H1 (cell line): Measurements from ENCODE around the gene IL1RL1. TPM values are rescaled to one million over a fixed set of nuclear protein-coding genes. Genes with fewer than 3 reads are reported as not detected.

Experiments
- ASH2L ChIP-seq: fragments of 200-600, 300-600 bp; sonication (generic); IDR thresholded peaks from one replicate; pipeline ENCODE4 v1.7.1; 2017; ENCODE audit warnings: low read length
- CBX5 ChIP-seq: fragments of 300-800, 300-1000 bp; sonication (generic); IDR thresholded peaks from 2 replicates; pipeline ENCODE4 v1.7.1; 2016; ENCODE audit warnings: antibody characterized with exemption, low read length, low read depth
- CREB1 ChIP-seq: IDR thresholded peaks from 2 replicates; pipeline ENCODE4 v1.6.1; 2012; ENCODE audit warnings: inconsistent platforms
- EGR1 ChIP-seq: IDR thresholded peaks from 2 replicates; pipeline ENCODE4 v1.6.1; 2011; ENCODE audit warnings: low read depth, low read length, borderline replicate concordance
- FOSL1 ChIP-seq: IDR thresholded peaks from 2 replicates; pipeline ENCODE4 v1.6.1; 2011; ENCODE audit warnings: mild to moderate bottlenecking, low read depth, low read length, moderate library complexity; ENCODE audit not compliant: insufficient read depth
- HDAC2 ChIP-seq, 2 experiments: fragments of 300-600 bp in 1 of 2; sonication (generic) in 1 of 2; IDR thresholded peaks; 2 replicates each; pipeline ENCODE4 v1.6.1; 2011 to 2012; ENCODE audit warnings: low read depth in 2 of 2, low read length in 2 of 2, mild to moderate bottlenecking in 2 of 2, moderate library complexity in 2 of 2, borderline replicate concordance in 1 of 2, inconsistent platforms in 1 of 2
- MAFK ChIP-seq: IDR thresholded peaks from 2 replicates; pipeline ENCODE4 v1.6.1; 2012; ENCODE audit warnings: low read depth, mild to moderate bottlenecking, improper control_type of control experiment, low read length
- NANOG ChIP-seq: IDR thresholded peaks from 2 replicates; pipeline ENCODE4 v1.6.1; 2011; ENCODE audit warnings: low read length, low read depth, mild to moderate bottlenecking, inconsistent platforms; ENCODE audit not compliant: insufficient read depth, poor library complexity, severe bottlenecking
- NRF1 ChIP-seq: IDR thresholded peaks from 2 replicates; pipeline ENCODE4 v1.6.1; 2011; ENCODE audit warnings: mild to moderate bottlenecking, low read depth, low read length, improper control_type of control experiment
- RAD21 ChIP-seq, 2 experiments: IDR thresholded peaks in 1 of 2; conservative IDR thresholded peaks in 1 of 2; 2 replicates each; pipeline ENCODE4 v1.6.1; 2011; ENCODE audit warnings: low read depth in 2 of 2, low read length in 2 of 2, improper control_type of control experiment in 1 of 2, inconsistent platforms in 1 of 2, mild to moderate bottlenecking in 1 of 2, moderate library complexity in 1 of 2
- RBBP5 ChIP-seq: IDR thresholded peaks from 2 replicates; pipeline ENCODE4 v1.7.1; 2012; ENCODE audit warnings: low read depth, mild to moderate bottlenecking, inconsistent platforms, low read length, moderate library complexity, borderline replicate concordance
- RNF2 ChIP-seq: fragments of 200-900, 300-1000 bp; sonication (generic); IDR thresholded peaks from 2 replicates; pipeline ENCODE4 v1.7.1; 2016; ENCODE audit warnings: borderline replicate concordance, low read depth, mild to moderate bottlenecking, antibody characterized with exemption, low read length; ENCODE audit not compliant: poor library complexity, severe bottlenecking; ENCODE audit errors: missing control alignments
- SIN3A ChIP-seq, 2 experiments: IDR thresholded peaks in 1 of 2; conservative IDR thresholded peaks in 1 of 2; 2 replicates each; pipeline ENCODE4 v1.6.1; 2011 to 2012; ENCODE audit warnings: low read length in 2 of 2, improper control_type of control experiment in 1 of 2, low read depth in 1 of 2, mild to moderate bottlenecking in 1 of 2
- SP1 ChIP-seq: IDR thresholded peaks from 2 replicates; pipeline ENCODE4 v1.6.1; 2011; ENCODE audit warnings: low read depth, low read length
- SP2 ChIP-seq: IDR thresholded peaks from 2 replicates; pipeline ENCODE4 v1.6.1; 2012; ENCODE audit warnings: mild to moderate bottlenecking, low read length, inconsistent platforms
- SP4 ChIP-seq: IDR thresholded peaks from 2 replicates; pipeline ENCODE4 v1.6.1; 2012; ENCODE audit warnings: low read length, inconsistent platforms
- SUZ12 ChIP-seq: fragments of 200-600 bp; sonication (generic); IDR thresholded peaks from 2 replicates; pipeline ENCODE4 v1.6.1; 2012; ENCODE audit warnings: mild to moderate bottlenecking, inconsistent platforms, low read length, moderate library complexity, mixed read lengths
- TBP ChIP-seq: IDR thresholded peaks from 2 replicates; pipeline ENCODE4 v1.6.1; 2011; ENCODE audit warnings: low read depth, low read length, improper control_type of control experiment
- ZNF274 ChIP-seq: IDR thresholded peaks from 2 replicates; pipeline ENCODE4 v1.7.0; 2012; ENCODE audit warnings: low read length, borderline replicate concordance; ENCODE audit errors: extremely low read depth
- polyA plus RNA-seq, 7 experiments: library from polyadenylated mRNA; depleted of rRNA in 3 of 7; stranded (reverse) in 5 of 7; unstranded in 2 of 7; fragments of >200 nt in 5 of 7; fragments of 200-250 nt in 2 of 7; gene quantifications; 1 replicate in 5 of 7; 2 replicates in 1 of 7; 4 replicates in 1 of 7; pipeline versions ENCODE4 v1.2.1 to v1.2.3, GENCODE V29; 2011 to 2013; ENCODE audit warnings: missing spikeins in 2 of 7, mixed read lengths in 2 of 7
- total RNA-seq: library from RNA; stranded (reverse); fragmentation: NEBNext Ultra II Directional; extraction: Animal tissue kit (Norgen Biotek cat#: 25700); gene quantifications from 2 replicates; pipeline ENCODE4 v1.2.1, GENCODE V29; 2021
- TF ChIP-seq, protein P1 (sequence below): IDR thresholded peaks from 2 replicates; pipeline ENCODE4 v1.6.1; 2012; ENCODE audit warnings: low read length, inconsistent platforms
- TF ChIP-seq, protein P2 (sequence below): IDR thresholded peaks from 2 replicates; pipeline ENCODE4 v1.6.1; 2012; ENCODE audit warnings: inconsistent platforms

The IL1RL1 gene
- total and polyA plus RNA-seq, 2 of the 8 experiments (the other 6 are each of a cell fraction or from before 2014, with no cell fraction given): not detected

DNA sequence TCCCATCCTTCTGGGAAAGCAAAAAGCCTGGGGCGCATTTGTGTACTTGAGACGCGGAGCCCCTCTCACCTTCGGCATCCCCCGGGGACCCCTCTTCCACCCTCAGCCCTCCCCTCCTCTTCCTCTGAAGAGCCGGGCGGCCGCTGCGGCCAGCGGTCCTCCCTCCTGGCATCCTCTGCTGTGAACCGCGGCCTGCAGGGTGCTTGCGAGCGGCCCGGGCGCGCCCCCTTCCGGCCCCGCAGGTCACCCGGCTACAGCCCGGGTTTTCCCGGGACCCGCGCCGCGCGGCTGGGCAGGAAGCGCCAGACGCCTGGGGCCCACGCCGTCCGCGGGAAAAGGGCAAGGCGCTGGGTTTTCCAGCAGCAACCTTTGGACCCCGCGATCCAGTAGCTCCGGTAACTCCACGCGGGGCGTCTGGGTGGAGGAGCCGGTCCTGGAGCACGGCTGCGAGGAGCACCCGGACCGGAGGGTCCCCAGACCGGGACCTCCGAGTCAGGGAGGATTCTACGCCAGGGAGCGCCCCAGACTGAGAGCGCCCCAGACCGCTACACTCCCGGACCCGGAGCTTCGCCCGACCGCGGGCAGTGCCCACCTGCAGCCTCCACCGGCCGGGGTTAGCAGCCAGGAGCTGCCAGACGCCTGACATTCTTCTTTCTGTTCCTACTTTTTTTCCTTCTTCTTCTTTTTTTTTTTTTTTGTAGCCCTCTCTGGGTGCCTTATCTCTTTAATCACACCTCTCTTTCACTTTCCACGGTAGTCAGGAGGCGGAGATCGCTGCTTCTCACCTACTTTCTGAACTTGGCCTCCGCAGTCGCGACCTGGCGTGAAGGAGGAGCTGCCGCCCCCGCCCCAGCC is 44.4 kb downstream of the IL1RL1 start, which contains the start of gene IL18R1 (continued):
- TF ChIP-seq, protein P1, sequence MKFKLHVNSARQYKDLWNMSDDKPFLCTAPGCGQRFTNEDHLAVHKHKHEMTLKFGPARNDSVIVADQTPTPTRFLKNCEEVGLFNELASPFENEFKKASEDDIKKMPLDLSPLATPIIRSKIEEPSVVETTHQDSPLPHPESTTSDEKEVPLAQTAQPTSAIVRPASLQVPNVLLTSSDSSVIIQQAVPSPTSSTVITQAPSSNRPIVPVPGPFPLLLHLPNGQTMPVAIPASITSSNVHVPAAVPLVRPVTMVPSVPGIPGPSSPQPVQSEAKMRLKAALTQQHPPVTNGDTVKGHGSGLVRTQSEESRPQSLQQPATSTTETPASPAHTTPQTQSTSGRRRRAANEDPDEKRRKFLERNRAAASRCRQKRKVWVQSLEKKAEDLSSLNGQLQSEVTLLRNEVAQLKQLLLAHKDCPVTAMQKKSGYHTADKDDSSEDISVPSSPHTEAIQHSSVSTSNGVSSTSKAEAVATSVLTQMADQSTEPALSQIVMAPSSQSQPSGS: no peak
- TF ChIP-seq RBBP5 (no peak), ZNF274 (no peak), TBP (no peak), HDAC2 (IDR thresholded peaks at IDR 0.05; ENCODE audit: borderline replicate concordance in 1 of 2, low read depth in 2 of 2, low read length in 2 of 2) (peak in 1 of 2 experiments; percentile 50; a peak in 1 of 4 replicates), CBX5 (no peak), CREB1 (no peak), SP2 (no peak), SP4 (no peak), SUZ12 (no peak), NANOG (no peak), SIN3A (conservative IDR thresholded peaks at IDR 0.05 in 1 of 2, IDR thresholded peaks at IDR 0.05 in 1 of 2; ENCODE audit: low read depth in 1 of 2, low read length in 2 of 2) (no peak), FOSL1 (no peak), SP1 (no peak), NRF1 (no peak), EGR1 (0 out of 2 replicates have a peak, but pooled peaks have one; percentile 38), RAD21 (IDR thresholded peaks at IDR 0.05 in 1 of 2, conservative IDR thresholded peaks at IDR 0.05 in 1 of 2; ENCODE audit: low read depth in 2 of 2, low read length in 2 of 2) (peak; percentile 59 to 75), RNF2 (no peak), ASH2L (peak; percentile 82), MAFK (no peak)
- TF ChIP-seq, protein P2, sequence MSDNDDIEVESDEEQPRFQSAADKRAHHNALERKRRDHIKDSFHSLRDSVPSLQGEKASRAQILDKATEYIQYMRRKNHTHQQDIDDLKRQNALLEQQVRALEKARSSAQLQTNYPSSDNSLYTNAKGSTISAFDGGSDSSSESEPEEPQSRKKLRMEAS: no peak
